Erythroblast (primary cell): ENCODE results near the gene STAT5A.
"Not testable (repeated sequence)": the region's sequence is repeated elsewhere in the genome, so short reads cannot be mapped to it uniquely, and the experiment has no call there.

Experiments used
- GATA1 ChIP-seq: IDR thresholded peaks from 2 replicates; pipeline ENCODE4 v1.6.1; 2011; ENCODE audit warnings: low read depth, mild to moderate bottlenecking, control low read depth, low read length, moderate library complexity
- POLR2A ChIP-seq: IDR thresholded peaks from 2 replicates; pipeline ENCODE4 v1.6.1; 2011; ENCODE audit warnings: mild to moderate bottlenecking, low read length

GRCh38 chr17:42305031-42305330 lies 16.7 kb downstream of the STAT5A start:
- not testable (repeated sequence) for TF ChIP-seq POLR2A, GATA1
